Measurements from ENCODE around the gene MYOD1. TPM values are rescaled to one million over a fixed set of nuclear protein-coding genes. Genes with fewer than 3 reads are reported as not detected.

Gene MYOD1
- total RNA-seq, 1 donor from 2014 or later: not detected

DNA sequence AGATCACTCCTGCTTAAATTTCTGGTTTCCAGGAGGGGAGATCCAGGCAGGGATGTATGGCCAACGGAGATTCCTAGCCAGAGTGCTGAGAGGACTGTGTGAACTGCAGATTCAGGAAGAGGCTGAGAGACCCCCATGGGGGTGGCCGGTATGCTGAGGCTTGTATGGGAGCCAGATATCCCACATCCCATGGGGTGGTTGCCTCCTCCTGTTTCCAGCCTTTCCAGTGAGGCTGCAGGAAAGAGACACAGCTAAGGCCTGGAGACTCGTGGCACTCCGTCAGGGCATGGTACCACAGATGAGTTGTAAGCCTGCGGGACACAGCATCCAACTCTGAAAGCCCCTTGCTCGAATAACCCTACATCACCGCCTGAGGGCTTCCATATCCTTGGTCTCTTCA lies 1.4 kb upstream of the MYOD1 start:
- Mint-ChIP-seq H3K4me3 (no peak overlapping the region), H3K9me3 (no peaks in the 10 kb centered on the region), H3K27ac (no peak overlapping the region), H3K27me3 (peaks cover 36% of the 10 kb centered on the region), H3K4me1 (no peaks in the 10 kb centered on the region), H3K36me3 (ENCODE audit: low read depth) (no peaks in the 10 kb centered on the region)
- DNase-seq: no peak
- intact Hi-C loops (cut with micrococcal nuclease): no loop called here

DNA sequence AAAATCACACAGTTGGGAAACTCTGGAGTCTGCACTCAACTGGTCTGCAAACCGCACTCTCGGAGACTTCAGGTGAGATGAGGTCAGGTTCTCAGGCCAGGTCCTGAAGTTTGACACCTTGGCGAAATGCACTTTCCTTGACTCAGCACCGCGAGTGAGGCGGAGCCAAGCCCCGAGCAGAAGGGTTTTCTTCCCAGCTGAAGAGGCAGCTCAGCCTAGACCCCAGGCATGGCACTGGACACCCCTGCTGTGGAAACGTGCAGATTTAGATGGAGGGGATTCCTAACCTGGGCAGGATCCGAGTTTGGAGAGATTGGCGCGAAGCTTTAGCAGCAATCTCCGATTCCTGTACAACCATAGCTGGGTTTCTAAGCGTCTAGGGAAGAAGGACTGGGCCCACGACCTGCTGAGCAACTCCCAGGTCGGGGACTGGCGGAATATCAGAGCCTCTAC lies 835 bp upstream of the MYOD1 start:
- intact Hi-C loops (cut with micrococcal nuclease): no loop called here
- no peaks in the 10 kb centered on the region for H3K9me3 Mint-ChIP-seq
- H3K4me1 Mint-ChIP-seq: no peaks in the 10 kb centered on the region
- no peaks in the 10 kb centered on the region for H3K36me3 Mint-ChIP-seq (ENCODE audit: low read depth)
- no peak for DNase-seq
- no peak overlapping the region for H3K4me3 Mint-ChIP-seq
- no peak overlapping the region for H3K27ac Mint-ChIP-seq
- H3K27me3 Mint-ChIP-seq: peaks cover 39% of the 10 kb centered on the region

DNA sequence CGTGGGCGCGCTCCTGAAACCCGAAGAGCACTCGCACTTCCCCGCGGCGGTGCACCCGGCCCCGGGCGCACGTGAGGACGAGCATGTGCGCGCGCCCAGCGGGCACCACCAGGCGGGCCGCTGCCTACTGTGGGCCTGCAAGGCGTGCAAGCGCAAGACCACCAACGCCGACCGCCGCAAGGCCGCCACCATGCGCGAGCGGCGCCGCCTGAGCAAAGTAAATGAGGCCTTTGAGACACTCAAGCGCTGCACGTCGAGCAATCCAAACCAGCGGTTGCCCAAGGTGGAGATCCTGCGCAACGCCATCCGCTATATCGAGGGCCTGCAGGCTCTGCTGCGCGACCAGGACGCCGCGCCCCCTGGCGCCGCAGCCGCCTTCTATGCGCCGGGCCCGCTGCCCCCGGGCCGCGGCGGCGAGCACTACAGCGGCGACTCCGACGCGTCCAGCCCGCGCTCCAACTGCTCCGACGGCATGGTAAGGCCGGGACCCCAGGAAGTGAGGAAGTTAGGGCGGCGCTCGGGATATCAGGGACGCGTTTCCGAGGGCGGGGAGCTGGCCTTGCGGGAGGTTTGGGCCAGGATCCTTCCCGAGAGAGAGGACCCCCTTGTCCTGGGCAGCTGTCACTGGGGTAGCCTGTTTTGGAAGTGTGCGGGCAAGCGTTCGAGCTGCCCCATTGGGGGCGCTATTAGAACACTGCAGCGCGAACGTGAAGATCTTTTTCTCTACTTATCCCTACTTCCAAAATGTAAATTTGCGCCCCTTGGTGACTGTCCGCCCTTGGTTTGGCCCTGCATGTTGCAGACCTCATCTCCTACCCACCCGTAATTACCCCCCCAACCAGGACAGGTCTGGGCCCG lies 796 bp downstream of the MYOD1 start:
- DNase-seq: no peak
- no peaks in the 10 kb centered on the region for H3K9me3 Mint-ChIP-seq
- no peaks in the 10 kb centered on the region for H3K36me3 Mint-ChIP-seq (ENCODE audit: low read depth)
- peaks cover 46% of the 10 kb centered on the region for H3K27me3 Mint-ChIP-seq
- intact Hi-C loops (cut with micrococcal nuclease): loop anchor here (5.0 kb wide), 1 partner anchor 1108 kb away; no protein-coding TSS in a partner anchor
- H3K4me3 Mint-ChIP-seq: no peak overlapping the region
- H3K4me1 Mint-ChIP-seq: no peaks in the 10 kb centered on the region
- H3K27ac Mint-ChIP-seq: no peak overlapping the region

DNA sequence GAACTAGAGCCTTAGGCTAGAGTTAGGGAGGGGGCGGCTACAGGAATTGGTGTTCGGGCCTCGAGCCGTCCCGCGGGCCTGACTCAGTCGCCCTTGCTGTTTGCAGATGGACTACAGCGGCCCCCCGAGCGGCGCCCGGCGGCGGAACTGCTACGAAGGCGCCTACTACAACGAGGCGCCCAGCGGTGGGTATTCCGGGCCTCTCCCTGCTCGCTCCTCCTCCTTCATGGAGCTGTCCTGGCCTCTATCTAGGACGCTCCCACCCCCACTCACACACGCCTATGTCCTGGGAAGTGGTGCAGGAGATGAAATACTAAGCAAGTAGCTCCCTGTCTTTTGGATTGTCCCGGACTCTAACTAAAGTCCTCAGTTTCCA lies 1.4 kb downstream of the MYOD1 start:
- no peaks in the 10 kb centered on the region for H3K4me1 Mint-ChIP-seq
- H3K4me3 Mint-ChIP-seq: no peak overlapping the region
- no peak for DNase-seq
- H3K36me3 Mint-ChIP-seq (ENCODE audit: low read depth): no peaks in the 10 kb centered on the region
- H3K27me3 Mint-ChIP-seq: peaks cover 49% of the 10 kb centered on the region
- no peaks in the 10 kb centered on the region for H3K9me3 Mint-ChIP-seq
- no peak overlapping the region for H3K27ac Mint-ChIP-seq
- intact Hi-C loops (cut with micrococcal nuclease): loop anchor here (5.0 kb wide), 1 partner anchor 1108 kb away; no protein-coding TSS in a partner anchor

DNA sequence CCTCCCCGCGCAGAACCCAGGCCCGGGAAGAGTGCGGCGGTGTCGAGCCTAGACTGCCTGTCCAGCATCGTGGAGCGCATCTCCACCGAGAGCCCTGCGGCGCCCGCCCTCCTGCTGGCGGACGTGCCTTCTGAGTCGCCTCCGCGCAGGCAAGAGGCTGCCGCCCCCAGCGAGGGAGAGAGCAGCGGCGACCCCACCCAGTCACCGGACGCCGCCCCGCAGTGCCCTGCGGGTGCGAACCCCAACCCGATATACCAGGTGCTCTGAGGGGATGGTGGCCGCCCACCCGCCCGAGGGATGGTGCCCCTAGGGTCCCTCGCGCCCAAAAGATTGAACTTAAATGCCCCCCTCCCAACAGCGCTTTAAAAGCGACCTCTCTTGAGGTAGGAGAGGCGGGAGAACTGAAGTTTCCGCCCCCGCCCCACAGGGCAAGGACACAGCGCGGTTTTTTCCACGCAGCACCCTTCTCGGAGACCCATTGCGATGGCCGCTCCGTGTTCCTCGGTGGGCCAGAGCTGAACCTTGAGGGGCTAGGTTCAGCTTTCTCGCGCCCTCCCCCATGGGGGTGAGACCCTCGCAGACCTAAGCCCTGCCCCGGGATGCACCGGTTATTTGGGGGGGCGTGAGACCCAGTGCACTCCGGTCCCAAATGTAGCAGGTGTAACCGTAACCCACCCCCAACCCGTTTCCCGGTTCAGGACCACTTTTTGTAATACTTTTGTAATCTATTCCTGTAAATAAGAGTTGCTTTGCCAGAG lies 2.0 kb downstream of the MYOD1 start:
- H3K4me3 Mint-ChIP-seq: no peak overlapping the region
- intact Hi-C loops (cut with micrococcal nuclease): loop anchor here (5.0 kb wide), 1 partner anchor 1109 kb away; no protein-coding TSS in a partner anchor
- no peak for DNase-seq
- no peak overlapping the region for H3K27ac Mint-ChIP-seq
- no peaks in the 10 kb centered on the region for H3K9me3 Mint-ChIP-seq
- H3K36me3 Mint-ChIP-seq (ENCODE audit: low read depth): no peaks in the 10 kb centered on the region
- H3K27me3 Mint-ChIP-seq: peaks cover 51% of the 10 kb centered on the region
- H3K4me1 Mint-ChIP-seq: no peaks in the 10 kb centered on the region

DNA sequence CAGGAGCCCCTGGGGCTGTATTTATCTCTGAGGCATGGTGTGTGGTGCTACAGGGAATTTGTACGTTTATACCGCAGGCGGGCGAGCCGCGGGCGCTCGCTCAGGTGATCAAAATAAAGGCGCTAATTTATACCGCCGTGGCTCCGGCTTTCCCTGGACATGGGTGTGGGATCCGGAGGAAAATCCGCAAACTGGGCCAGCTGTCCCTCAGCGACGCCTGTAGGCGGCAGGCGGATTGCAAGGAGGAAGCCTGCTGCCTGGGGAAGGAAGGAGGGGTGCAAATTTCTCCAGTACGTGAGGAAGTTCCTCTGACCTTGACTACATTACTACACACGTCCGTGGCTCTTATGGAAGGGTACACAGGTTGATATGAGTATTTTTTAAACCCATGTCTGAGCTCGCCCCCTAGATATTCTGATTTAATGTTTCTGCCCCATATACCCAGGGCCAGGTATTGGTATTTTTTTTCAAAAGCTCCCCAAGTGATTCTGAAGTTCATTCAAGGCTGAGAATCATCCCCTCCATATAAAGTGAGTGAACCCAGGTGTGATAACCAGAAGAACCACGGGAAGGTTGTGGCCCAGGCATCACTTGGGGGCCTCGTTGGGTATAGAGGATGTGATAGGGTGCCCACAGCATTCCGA lies 2.8 kb downstream of the MYOD1 start:
- H3K4me3 Mint-ChIP-seq: no peak overlapping the region
- no peaks in the 10 kb centered on the region for H3K36me3 Mint-ChIP-seq (ENCODE audit: low read depth)
- peaks cover 54% of the 10 kb centered on the region for H3K27me3 Mint-ChIP-seq
- no peak for DNase-seq
- H3K9me3 Mint-ChIP-seq: no peaks in the 10 kb centered on the region
- intact Hi-C loops (cut with micrococcal nuclease): loop anchor here (5.0 kb wide), 1 partner anchor 1110 kb away; no protein-coding TSS in a partner anchor
- H3K4me1 Mint-ChIP-seq: no peaks in the 10 kb centered on the region
- no peak overlapping the region for H3K27ac Mint-ChIP-seq

DNA sequence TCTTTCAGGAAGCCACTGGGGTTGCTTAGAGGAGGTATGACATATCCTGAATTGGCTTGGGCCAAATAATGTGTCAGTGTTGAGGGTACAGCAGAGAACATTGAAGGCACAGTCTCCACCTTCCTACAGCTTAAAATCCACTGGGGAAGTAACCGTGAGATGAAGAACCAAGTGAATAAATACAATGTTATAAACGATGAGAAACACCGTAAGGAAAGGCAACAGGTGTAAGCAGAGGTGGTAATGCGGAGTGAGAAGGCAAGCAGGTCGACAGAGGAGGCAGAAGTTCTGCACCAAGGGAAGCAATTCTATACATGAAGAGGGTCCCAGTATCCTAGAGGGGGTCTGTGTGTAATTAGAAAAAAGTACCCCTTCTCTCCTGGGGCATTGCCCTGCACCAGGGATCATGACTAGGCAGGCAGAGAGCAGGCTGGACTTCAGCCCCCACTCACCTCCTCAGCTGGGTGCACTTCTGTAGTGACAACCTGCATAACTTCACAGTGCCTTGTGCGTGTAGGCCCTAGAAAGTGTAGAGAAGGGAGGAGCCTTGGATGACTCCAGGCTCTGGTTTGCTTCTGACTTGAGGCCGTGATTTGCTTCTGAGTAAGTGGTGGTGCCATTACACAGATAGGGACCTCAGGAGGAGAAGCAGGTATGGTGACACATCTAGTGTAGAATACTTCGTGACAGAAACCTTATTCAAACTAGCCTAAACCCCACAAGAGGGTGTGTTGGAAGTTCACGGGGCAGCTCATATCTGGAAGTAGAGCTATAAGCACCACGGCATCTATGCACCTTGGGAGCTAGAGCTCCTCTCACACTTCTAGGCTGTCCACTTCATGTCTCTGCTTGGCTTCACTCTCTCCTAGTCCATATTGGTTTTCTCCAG lies 4.9 kb downstream of the MYOD1 start:
- no peak overlapping the region for H3K27ac Mint-ChIP-seq
- no peak overlapping the region for H3K4me3 Mint-ChIP-seq
- H3K27me3 Mint-ChIP-seq: peaks cover 58% of the 10 kb centered on the region
- DNase-seq: no peak
- H3K4me1 Mint-ChIP-seq: no peaks in the 10 kb centered on the region
- no peaks in the 10 kb centered on the region for H3K36me3 Mint-ChIP-seq (ENCODE audit: low read depth)
- intact Hi-C loops (cut with micrococcal nuclease): loop anchor here (5.0 kb wide), 1 partner anchor 1112 kb away; no protein-coding TSS in a partner anchor
- no peaks in the 10 kb centered on the region for H3K9me3 Mint-ChIP-seq

DNA sequence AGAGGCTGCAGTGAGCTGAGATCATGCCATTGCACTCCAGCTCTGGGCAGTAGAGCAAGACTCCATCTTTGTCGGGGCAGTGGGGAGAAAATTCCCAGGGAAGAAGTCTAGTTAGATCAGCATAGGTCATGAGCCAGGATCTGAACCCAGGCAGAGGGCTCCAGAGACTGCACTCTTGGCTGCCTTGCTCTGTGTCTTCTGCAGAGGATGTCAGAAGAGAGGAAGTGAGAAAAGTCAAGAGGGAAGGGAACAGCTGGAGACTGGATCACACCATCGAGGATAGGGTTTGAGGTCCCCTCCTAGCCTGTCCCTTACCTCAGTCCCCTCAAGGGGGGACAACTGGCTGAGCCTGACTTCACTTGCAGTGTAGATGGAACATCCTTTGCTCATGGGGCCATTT lies 5.8 kb downstream of the MYOD1 start:
- Mint-ChIP-seq H3K27me3 (peaks cover 61% of the 10 kb centered on the region), H3K9me3 (no peaks in the 10 kb centered on the region), H3K27ac (no peak overlapping the region), H3K4me1 (no peaks in the 10 kb centered on the region), H3K4me3 (no peak overlapping the region), H3K36me3 (ENCODE audit: low read depth) (no peaks in the 10 kb centered on the region)
- intact Hi-C loops (cut with micrococcal nuclease): no loop called here
- DNase-seq: no peak

DNA sequence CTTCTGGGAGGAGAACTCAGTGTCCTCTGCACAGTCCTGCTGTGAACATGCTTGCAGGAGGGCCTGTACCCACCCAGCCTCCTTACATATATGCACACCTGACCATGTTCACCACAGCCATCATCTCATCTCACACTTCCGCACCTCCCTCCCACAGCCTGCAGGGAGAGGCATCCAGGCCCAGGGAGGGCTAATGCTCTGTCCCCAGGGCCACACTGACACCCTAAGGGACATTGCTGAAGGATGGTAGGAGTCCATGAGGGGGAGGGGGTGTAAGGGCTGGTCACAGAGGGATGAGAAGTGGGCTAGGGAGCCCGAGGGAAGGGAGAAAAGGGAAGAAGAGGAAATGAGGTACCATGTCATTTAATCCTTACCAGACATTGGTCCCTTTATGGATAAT lies 10.8 kb downstream of the MYOD1 start:
- Mint-ChIP-seq H3K9me3 (no peaks in the 10 kb centered on the region), H3K27me3 (peaks cover 54% of the 10 kb centered on the region), H3K27ac (no peak overlapping the region), H3K4me1 (peaks cover 4% of the 10 kb centered on the region), H3K4me3 (no peak overlapping the region), H3K36me3 (ENCODE audit: low read depth) (no peaks in the 10 kb centered on the region)
- no peak for DNase-seq
- intact Hi-C loops (cut with micrococcal nuclease): loop anchor here (1.0 to 10.0 kb wide), 3 partner anchors 131 to 377 kb away; partner anchors contain the start of genes KCNJ11 and SAAL1

DNA sequence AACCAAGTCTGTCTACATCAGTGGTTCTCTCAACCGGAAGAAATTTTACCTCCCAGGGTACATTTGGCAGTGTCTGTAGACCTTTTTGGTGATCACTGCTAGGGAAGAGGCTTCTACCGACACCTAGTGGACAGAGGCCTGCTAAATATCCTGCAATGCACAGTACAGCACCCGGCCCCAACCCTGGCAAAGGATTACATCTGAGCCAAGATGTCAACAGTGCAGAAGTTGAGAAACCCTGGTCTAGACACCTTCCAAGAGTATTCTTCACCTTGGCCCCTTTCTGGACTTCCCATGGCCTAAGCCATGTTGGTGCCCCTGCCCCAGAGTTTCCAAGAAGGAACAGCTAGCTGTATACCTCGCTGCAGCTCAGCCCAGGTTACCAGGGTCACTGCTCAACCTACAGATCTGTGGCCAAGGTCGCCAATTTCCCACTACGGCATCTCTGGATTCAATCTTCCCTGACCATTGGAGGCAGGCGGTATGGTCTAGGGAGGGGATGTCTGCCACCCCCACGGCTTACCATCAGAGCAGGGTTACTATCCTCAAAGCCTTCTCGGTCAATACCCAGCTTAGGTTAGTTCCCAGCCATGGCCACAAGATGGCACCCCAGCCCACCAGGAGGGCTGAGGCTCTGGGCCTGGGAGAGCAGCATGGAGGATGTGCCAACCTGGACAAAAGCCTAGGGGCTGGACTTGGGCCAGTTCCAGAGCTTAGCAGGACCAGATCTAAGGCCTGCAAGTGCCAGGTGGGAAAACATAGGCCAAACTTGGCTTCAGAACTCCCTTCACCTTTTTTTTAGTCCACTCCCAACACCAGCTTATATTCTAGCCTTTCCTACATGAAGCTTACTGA lies 11.5 kb downstream of the MYOD1 start:
- no peaks in the 10 kb centered on the region for H3K9me3 Mint-ChIP-seq
- no peaks in the 10 kb centered on the region for H3K36me3 Mint-ChIP-seq (ENCODE audit: low read depth)
- peaks cover 4% of the 10 kb centered on the region for H3K4me1 Mint-ChIP-seq
- peak; percentile 90 for DNase-seq
- no peak overlapping the region for H3K27ac Mint-ChIP-seq
- intact Hi-C loops (cut with micrococcal nuclease): loop anchor here (1.0 to 10.0 kb wide), 4 partner anchors 132 to 376 kb away; partner anchors contain the start of genes KCNJ11 and SAAL1
- H3K4me3 Mint-ChIP-seq: no peak overlapping the region
- H3K27me3 Mint-ChIP-seq: peaks cover 51% of the 10 kb centered on the region

DNA sequence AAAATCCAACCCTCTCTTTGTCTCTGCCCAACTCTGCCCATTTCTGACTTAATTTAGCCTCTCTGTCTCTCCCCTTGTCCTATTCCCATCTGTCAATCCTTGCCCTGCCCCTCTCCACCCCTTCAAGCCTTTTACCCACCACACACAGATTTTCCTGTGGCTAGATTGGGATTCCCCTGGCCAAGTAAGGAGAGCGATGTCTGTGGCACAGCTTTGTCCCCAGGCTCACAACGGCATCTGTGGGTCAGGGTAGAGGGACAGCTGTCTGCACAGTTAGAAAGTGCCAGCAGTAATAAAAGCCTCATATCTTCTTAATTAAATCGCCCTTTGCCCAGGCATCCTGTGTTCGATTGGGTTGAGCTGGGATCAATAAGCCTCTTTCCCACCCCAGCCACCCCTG lies 13.9 kb downstream of the MYOD1 start:
- intact Hi-C loops (cut with micrococcal nuclease): loop anchor here (5.0 to 10.0 kb wide), 2 partner anchors 348 to 374 kb away; partner anchors contain the start of genes KCNJ11 and SAAL1
- Mint-ChIP-seq H3K27me3 (peaks cover 57% of the 10 kb centered on the region), H3K27ac (no peak overlapping the region)

DNA sequence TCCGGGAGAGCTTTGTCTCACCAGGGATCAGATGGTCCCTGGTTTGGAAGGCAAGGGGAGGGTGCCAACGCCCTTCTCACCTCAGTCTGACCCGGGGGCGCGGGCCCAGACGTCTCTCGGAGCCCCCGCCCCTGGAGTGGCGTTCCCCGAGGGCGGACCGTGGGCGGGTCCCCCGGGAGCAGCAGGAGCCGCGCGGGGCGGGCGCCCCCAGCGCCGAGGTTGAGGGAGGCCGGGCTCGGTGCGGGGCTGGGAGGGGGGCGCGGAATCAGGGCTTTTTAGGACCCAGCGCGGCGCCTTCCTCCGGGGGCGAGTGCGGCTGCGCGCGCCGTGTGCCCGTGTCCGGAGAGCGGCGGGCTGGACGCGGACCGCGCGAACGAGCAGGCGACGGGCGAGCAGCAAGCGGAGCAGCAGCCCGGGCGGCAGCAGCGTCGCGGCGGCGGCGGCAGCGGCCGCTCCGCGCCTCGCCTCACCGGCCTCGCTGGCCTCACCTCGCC lies 15.1 kb downstream of the MYOD1 start, which contains the start of gene KCNC1:
KCNC1 (plus strand) TSS at position 364 of the 494 bp plus-strand sequence. CDS start 1,222 bp downstream, outside the sequence.
- intact Hi-C loops (cut with micrococcal nuclease): loop anchor here (1.0 to 10.0 kb wide), 3 partner anchors 135 to 373 kb away; partner anchors contain the start of genes KCNJ11 and SAAL1

More for the DNA sequence above, 13.9 kb downstream of the MYOD1 start:
- H3K4me1 Mint-ChIP-seq: peaks cover 4% of the 10 kb centered on the region
- DNase-seq: no peak
- H3K9me3 Mint-ChIP-seq: no peaks in the 10 kb centered on the region
- H3K4me3 Mint-ChIP-seq: no peak overlapping the region
- H3K36me3 Mint-ChIP-seq (ENCODE audit: low read depth): no peaks in the 10 kb centered on the region

More for the DNA sequence above, 15.1 kb downstream of the MYOD1 start, which contains the start of gene KCNC1:
- peaks cover 4% of the 10 kb centered on the region for H3K4me1 Mint-ChIP-seq
- H3K27ac Mint-ChIP-seq: peak within 1 kb of the TSS; percentile 26
- DNase-seq: no peak
- peak within 1 kb of the TSS; percentile 39 for H3K4me3 Mint-ChIP-seq
- peaks cover 49% of the 10 kb centered on the region for H3K27me3 Mint-ChIP-seq
- H3K9me3 Mint-ChIP-seq: no peaks in the 10 kb centered on the region
- H3K36me3 Mint-ChIP-seq (ENCODE audit: low read depth): no peaks in the 10 kb centered on the region

Measured in activated CD4-positive, alpha-beta T cell treated with anti-CD3 and anti-CD28 coated beads, Interleukin-2, amount 10 ng/mL, durations not matched to agents 24 days and 14 days (primary cell).